Esophagus muscularis mucosa (tissue), 4 donors: Measurements from ENCODE around the gene KIFC1. TPM values are rescaled to one million over a fixed set of nuclear protein-coding genes. Genes with fewer than 3 reads are reported as not detected.

Experiments
- DNase-seq: peaks from one replicate; pipeline ENCODE4 v3.0.0-alpha.2; 2017; ENCODE audit errors: extremely low spot score
- H3K27ac ChIP-seq, 4 donors: fragments of 200-600 bp; sonication (generic); replicated peaks in 1 of 4; 1 replicate in 3 of 4; 2 replicates in 1 of 4; pipeline ENCODE4 v1.5.1; 2016 to 2019; ENCODE audit warnings: mild to moderate bottlenecking in 1 of 4
- H3K27me3 ChIP-seq, 4 donors: fragments of 200-600 bp; sonication (generic); one replicate each; pipeline versions ENCODE4 v1.5.1 to v1.6.0; 2016 to 2019
- H3K36me3 ChIP-seq, 4 donors: fragments of 200-600 bp; sonication (generic); one replicate each; pipeline ENCODE4 v1.5.1; 2016 to 2019
- H3K4me1 ChIP-seq, 4 donors: fragments of 200-600 bp; sonication (generic); one replicate each; pipeline ENCODE4 v1.5.1; 2016 to 2019
- H3K4me3 ChIP-seq, 4 donors: fragments of 200-600 bp; sonication (generic); 1 replicate in 2 of 4; 2 replicates in 2 of 4; pipeline ENCODE4 v1.5.1; 2016 to 2019; ENCODE audit warnings: mild to moderate bottlenecking in 4 of 4, moderate library complexity in 1 of 4
- H3K9me3 ChIP-seq, 4 donors: fragments of 200-600 bp; sonication (generic); 1 replicate in 3 of 4; 2 replicates in 1 of 4; pipeline ENCODE4 v1.5.1; 2016 to 2019
- CTCF ChIP-seq, 3 experiments: fragments of 200-600 bp in 2 of 3; fragments of 450-650 bp in 1 of 3; sonication (generic) in 2 of 3; IDR thresholded peaks; one replicate each; pipeline ENCODE4 v1.5.1; 2017 to 2019; ENCODE audit warnings: antibody characterized with exemption in 3 of 3, mild to moderate bottlenecking in 2 of 3, moderate library complexity in 1 of 3
- EP300 ChIP-seq: sonication (generic); formaldehyde crosslinking; IDR thresholded peaks from one replicate; pipeline ENCODE4 v1.6.1; 2017; ENCODE audit warnings: antibody characterized with exemption
- POLR2A ChIP-seq: fragments of 450-650 bp; IDR thresholded peaks from one replicate; pipeline ENCODE4 v1.6.1; 2017; ENCODE audit warnings: antibody characterized with exemption, moderate library complexity, mild to moderate bottlenecking, low read depth
- POLR2AphosphoS5 ChIP-seq, 2 donors: sonication (generic); formaldehyde crosslinking; IDR thresholded peaks; one replicate each; pipeline ENCODE4 v1.6.1; 2017; ENCODE audit warnings: antibody characterized with exemption in 2 of 2
- WGBS: methylation state at CpG from one replicate; pipeline ENCODE4 v1.1.5; 2018; 5-methylcytosine and 5-hydroxymethylcytosine counted together
- intact Hi-C: fragments of 100-400 bp; cut with DNase I; formaldehyde crosslinking; loops from one replicate; pipeline ENCODE4 v1.15.1; 2023
- total RNA-seq, 4 donors: library from RNA; depleted of rRNA; stranded (reverse); fragments of >200 nt; gene quantifications; one replicate each; pipeline versions ENCODE4 v1.1.0 to v1.2.1, GENCODE V29; 2016

KIFC1 gene
- total RNA-seq, 4 donors from 2014 or later = 0.39 to 1.1 (median 0.42) TPM; not detected in 1

- Histone ChIP-seq H3K9me3 (no peaks in the 10 kb centered on the region), H3K27ac (peak overlapping the region; percentile 89 to 96 (median 96)), H3K4me1 (peaks cover 31 to 76% (median 69%) of the 10 kb centered on the region in 4 donors), H3K27me3 (no peaks in the 10 kb centered on the region), H3K4me3 (peak overlapping the region; percentile 65 to 80 (median 74)), H3K36me3 (peaks cover 11 to 29% (median 28%) of the 10 kb centered on the region in 4 donors)
- intact Hi-C loops = no loop called here
- TF ChIP-seq EP300 (no peak), POLR2A (no peak), CTCF (IDR thresholded peaks at IDR 0.05) (no peak), POLR2AphosphoS5 (IDR thresholded peaks at IDR 0.05) (no peak)
- no peak for DNase-seq
- WGBS = 41% methylated on average over 8 of the region's 8 CpGs
Measured at GRCh38 chr6:33418690-33419291, 27.2 kb downstream of the KIFC1 start.

- DNase-seq = no peak
- no peaks in the 10 kb centered on the region for H3K9me3 ChIP-seq
- H3K27ac ChIP-seq = peak within 1 kb of the TSS; percentile 89 to 96 (median 96)
- H3K27me3 ChIP-seq = no peaks in the 10 kb centered on the region
- intact Hi-C loops = no loop called here
- H3K4me1 ChIP-seq = peaks cover 41 to 76% (median 70%) of the 10 kb centered on the region in 4 donors
- 3% methylated on average over 21 of the region's 22 CpGs for WGBS
- peaks cover 2 to 19% (median 18%) of the 10 kb centered on the region in 4 donors for H3K36me3 ChIP-seq
- TF ChIP-seq CTCF (IDR thresholded peaks at IDR 0.05) = no peak
- TF ChIP-seq POLR2A = no peak
- TF ChIP-seq EP300 = no peak
- no peak for TF ChIP-seq POLR2AphosphoS5 (IDR thresholded peaks at IDR 0.05)
- peak within 1 kb of the TSS; percentile 52 to 78 (median 61) for H3K4me3 ChIP-seq
Measured at GRCh38 chr6:33419580-33420490, 28.2 kb downstream of the KIFC1 start, which contains the start of gene SYNGAP1. Gene SYNGAP1 (plus strand): TSS chr6:33420065. CDS start chr6:33420265, 200 bp downstream.

- intact Hi-C loops = no loop called here
- DNase-seq = no peak
- Histone ChIP-seq H3K9me3 (no peaks in the 10 kb centered on the region), H3K36me3 (peaks cover 0 to 10% (median 9%) of the 10 kb centered on the region in 4 donors), H3K4me1 (peaks cover 45 to 72% (median 68%) of the 10 kb centered on the region in 4 donors), H3K27me3 (no peaks in the 10 kb centered on the region), H3K4me3 (peak overlapping the region; percentile 49 to 57 (median 54)), H3K27ac (peak overlapping the region; percentile 89 to 96 (median 96))
- no peak for TF ChIP-seq POLR2A
- TF ChIP-seq EP300 = no peak
- TF ChIP-seq POLR2AphosphoS5 (IDR thresholded peaks at IDR 0.05) = no peak
- TF ChIP-seq CTCF (IDR thresholded peaks at IDR 0.05) = no peak
- 59% methylated on average over 6 of the region's 6 CpGs for WGBS
Measured at GRCh38 chr6:33420491-33421343, 29.1 kb downstream of the KIFC1 start.

- WGBS = 82% methylated on average over 2 of the region's 2 CpGs
- intact Hi-C loops = no loop called here
- peak overlapping the region; percentile 89 to 96 (median 96) for H3K27ac ChIP-seq
Measured at GRCh38 chr6:33421344-33421643, 29.7 kb downstream of the KIFC1 start.

More at GRCh38 chr6:33421344-33421643, 29.7 kb downstream of the KIFC1 start:
- no peak for TF ChIP-seq EP300
- TF ChIP-seq POLR2AphosphoS5 (IDR thresholded peaks at IDR 0.05) = no peak
- TF ChIP-seq POLR2A = no peak
- TF ChIP-seq CTCF (IDR thresholded peaks at IDR 0.05) = no peak
- DNase-seq = no peak
- Histone ChIP-seq H3K9me3 (no peaks in the 10 kb centered on the region), H3K4me1 (peaks cover 42 to 72% (median 67%) of the 10 kb centered on the region in 4 donors), H3K4me3 (no peak overlapping the region), H3K36me3 (peaks cover 0 to 4% (median 3%) of the 10 kb centered on the region in 4 donors), H3K27me3 (no peaks in the 10 kb centered on the region)
